ENCODE data around the gene FNDC3A.

- TF ChIP-seq, protein P1, sequence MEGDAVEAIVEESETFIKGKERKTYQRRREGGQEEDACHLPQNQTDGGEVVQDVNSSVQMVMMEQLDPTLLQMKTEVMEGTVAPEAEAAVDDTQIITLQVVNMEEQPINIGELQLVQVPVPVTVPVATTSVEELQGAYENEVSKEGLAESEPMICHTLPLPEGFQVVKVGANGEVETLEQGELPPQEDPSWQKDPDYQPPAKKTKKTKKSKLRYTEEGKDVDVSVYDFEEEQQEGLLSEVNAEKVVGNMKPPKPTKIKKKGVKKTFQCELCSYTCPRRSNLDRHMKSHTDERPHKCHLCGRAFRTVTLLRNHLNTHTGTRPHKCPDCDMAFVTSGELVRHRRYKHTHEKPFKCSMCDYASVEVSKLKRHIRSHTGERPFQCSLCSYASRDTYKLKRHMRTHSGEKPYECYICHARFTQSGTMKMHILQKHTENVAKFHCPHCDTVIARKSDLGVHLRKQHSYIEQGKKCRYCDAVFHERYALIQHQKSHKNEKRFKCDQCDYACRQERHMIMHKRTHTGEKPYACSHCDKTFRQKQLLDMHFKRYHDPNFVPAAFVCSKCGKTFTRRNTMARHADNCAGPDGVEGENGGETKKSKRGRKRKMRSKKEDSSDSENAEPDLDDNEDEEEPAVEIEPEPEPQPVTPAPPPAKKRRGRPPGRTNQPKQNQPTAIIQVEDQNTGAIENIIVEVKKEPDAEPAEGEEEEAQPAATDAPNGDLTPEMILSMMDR (IDR thresholded peaks at IDR 0.05) = no peak
- TF ChIP-seq POLR2A (IDR thresholded peaks at IDR 0.05) = no peak
These were observed 10.0 kb downstream of the FNDC3A start for GRCh38 chr13:48985756-48986155.
